HG02571 (cell line): Measurements from ENCODE around the gene ZBTB7C.
A peak's percentile ranks its signal among the peaks of the same experiment; 100 is the strongest.

Experiments
- ATAC-seq: cut with Tn5 transposase; IDR thresholded peaks from one replicate; pipeline ENCODE4 v1.9.1; 2021; ENCODE audit warnings: mild to moderate bottlenecking, moderate library complexity; ENCODE audit not compliant: unreplicated experiment

Gene ZBTB7C

GRCh38 chr18:48418539-48419276 is 9.5 kb upstream of the ZBTB7C start:
- no peak for ATAC-seq

DNA sequence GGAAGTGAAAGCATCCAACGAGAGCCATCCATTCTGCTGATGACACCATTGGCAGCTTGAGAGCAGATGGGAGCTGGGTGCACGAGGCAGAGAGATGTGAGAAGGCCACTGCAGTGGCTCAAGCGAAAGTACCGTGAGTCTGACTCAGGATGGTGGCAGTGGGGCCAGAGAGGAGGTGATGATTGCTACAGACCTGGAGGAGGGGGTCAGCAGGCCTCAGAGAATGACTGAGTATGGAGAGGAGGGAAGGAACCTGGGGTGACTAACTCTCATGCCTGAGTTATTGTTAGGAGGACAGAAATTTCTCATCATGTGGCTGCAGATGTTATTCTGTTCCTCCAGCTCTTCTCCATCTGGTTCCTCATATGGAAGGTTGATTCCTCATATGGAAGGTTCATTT is 8.8 kb upstream of the ZBTB7C start:
- no peak for ATAC-seq

- no peak for ATAC-seq
Observed at GRCh38 chr18:48413342-48413741, 4.2 kb upstream of the ZBTB7C start.

- no peak for ATAC-seq
Observed at GRCh38 chr18:48412339-48412929, 3.3 kb upstream of the ZBTB7C start.

- peak; percentile 96 for ATAC-seq
Observed at GRCh38 chr18:48410095-48410920, 1.1 kb upstream of the ZBTB7C start.

GRCh38 chr18:48409591-48410094 is 460 bp upstream of the ZBTB7C start:
- ATAC-seq, result no peak

DNA sequence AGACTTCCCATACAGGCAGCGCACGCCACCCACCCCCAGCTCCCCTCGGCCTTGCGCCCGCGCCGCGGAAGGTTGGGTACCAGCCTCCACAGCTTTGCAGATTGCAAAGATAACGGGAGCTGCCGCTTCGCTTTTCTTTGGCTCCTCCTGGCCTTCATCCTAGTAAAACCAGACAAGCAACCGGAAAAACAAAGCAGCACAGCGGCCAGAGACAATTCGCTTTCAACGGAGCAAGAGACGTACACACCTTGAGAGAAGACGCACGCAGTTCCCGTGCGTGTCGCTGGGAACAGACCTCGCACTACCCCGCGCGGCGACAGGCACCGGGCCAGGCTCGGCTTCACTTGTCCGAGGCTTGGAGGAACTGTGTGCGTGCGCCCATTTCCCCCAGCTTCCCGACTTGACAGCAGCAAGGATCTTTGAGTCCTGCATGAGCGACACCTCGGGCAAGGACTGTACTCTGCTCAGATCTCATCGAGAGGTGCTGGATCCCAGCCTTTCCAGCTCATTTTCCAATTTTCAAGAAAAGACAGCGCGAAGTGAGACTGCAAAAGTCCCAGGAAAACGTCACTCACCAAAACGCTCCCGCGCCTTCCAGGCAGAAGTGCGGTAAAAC is 964 bp downstream of the ZBTB7C start:
- ATAC-seq, result no peak

GRCh38 chr18:48407358-48407757 is 1.8 kb downstream of the ZBTB7C start:
- ATAC-seq, result no peak

DNA sequence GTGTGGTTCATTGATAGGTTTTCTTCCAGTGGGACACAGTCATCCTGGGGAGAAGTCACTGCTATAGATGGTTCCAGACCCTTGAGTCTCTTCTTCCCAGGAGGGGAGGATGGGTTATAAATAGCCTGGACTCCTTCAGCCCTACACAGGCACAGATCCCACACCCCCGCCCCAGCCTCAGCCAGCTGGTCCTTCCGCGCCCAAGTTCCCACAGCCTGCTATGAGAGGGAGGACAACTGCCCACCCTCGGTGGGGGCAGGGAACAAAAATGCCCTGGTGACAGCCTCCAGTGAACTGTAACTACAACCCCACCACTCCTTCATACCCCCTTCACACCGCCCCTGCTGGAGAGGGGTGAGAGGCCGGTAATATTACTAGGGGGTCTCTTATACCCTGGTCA is 3.2 kb downstream of the ZBTB7C start:
- ATAC-seq, result no peak

- no peak for ATAC-seq
Observed at GRCh38 chr18:48404716-48405507, 4.3 kb downstream of the ZBTB7C start.

DNA sequence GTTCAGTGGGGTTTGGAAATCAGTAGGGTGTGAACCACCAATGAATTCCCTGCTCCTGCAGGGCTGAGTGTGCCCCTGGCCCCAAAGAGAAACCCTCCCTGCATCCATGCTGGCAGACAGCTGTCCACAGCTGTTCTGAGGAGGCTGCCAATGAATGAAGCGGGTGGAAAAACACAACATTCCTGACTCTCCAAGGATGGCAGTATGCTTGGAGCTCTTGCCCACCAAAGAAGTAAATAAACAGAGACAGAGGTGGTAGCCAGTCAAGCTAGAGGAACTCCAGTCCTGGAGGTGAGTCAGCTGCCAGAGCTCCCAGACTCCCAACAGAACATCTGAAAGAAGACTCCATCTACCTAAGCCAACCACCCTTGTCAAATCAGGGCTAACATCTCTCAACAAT is 6.2 kb downstream of the ZBTB7C start:
- ATAC-seq, result no peak

DNA sequence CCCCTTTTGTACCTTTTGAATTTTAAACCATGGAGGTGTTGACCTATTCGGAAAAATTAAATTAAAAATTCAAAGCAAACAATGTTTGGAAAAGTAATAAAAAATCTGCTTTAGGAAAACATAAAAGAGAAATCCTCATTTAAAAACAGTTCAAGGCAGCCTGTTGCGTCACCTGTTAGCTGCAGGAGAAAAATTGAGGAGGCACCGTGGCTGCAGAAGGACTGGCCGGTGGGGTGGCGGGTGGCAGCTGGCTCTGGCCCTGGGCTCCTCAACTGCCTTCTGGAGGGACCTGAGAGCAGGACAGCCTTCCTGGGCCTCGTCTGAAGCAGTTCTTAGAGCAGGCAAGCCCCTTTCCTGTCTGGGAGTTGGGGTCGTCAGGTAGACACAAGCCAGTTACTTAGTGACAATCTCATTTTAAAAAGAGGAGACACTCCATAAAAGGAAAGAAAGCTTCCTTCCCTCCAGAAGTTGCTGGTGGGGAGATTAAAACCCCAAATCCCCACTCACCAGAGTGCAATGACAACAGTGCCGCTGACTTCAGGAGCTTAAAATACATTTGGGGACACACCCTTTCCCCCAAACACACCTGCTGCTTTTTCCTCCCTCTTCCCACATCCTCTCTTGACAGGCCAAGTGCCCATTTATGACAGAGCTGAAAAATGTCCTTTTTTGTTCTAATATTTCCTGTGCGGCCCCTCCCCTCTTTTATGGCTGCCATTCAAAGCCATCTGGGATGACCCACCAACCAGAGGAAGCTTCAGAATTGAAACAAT is 9.7 kb downstream of the ZBTB7C start:
- no peak for ATAC-seq

DNA sequence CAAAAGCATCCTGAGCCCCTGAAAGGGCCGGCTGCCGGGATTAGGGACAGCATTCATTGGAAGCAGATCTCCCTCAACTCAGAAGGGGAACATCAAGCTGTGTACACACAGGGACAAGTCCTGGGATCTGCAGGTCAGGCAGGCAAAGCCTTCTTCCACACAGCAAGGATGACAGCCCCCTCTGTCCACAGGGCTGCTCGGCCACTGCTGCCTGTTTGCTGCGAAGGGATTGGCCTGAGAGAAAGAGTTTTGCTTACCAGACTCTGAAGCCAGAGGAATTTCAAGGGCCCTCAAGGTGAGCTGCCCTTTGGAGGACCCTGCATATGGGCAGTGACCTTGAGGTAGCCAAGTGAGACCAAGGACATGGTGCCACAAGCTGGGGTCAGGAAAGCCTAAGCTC is 11.1 kb downstream of the ZBTB7C start:
- ATAC-seq, result no peak

DNA sequence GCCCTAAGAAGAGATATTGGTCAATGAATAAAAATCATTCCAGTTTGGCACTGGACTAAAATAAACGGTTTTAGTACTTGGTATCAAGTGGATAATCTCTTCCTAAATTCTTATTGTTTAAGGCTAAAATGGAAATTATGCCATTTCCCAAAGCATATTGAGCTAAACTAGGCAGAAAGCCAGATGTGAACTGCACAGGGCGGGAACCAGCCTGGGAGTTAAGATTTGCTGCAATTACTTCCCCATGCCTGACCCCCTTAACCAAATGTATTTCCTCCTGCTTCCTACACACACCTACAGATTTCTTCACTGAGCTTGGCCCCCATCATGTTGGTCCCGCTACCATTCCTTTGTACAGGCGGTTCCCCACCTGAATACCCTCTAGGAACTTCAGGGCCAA is 12.2 kb downstream of the ZBTB7C start:
- ATAC-seq, result no peak

- no peak for ATAC-seq
Observed at GRCh38 chr18:48396561-48396960, 12.6 kb downstream of the ZBTB7C start.

GRCh38 chr18:48395646-48396045 is 13.5 kb downstream of the ZBTB7C start:
- ATAC-seq, result no peak

DNA sequence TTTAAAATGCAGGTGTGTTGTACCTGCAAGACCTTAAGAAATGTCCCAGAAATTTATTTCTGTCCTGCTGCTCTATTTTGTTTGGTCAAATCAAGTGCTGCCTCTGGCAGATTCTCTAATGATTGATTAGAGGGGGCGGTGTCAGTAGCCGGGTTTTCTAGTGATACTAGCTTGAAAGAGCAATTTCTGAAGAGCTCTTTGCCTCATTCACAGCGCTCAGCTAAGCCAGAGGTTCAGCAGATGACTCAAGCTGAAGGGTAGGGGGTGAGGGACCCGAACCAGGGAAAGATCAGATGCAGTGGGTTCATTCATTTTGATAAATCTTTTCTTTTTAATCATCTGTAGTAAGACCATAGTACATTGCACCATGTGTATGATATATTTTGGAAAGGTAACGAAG is 15.0 kb downstream of the ZBTB7C start:
- ATAC-seq, result no peak

GRCh38 chr18:48393776-48394175 is 15.4 kb downstream of the ZBTB7C start:
- no peak for ATAC-seq

GRCh38 chr18:48393170-48393569 is 16.0 kb downstream of the ZBTB7C start:
- no peak for ATAC-seq

GRCh38 chr18:48392268-48392667 is 16.9 kb downstream of the ZBTB7C start:
- ATAC-seq, result no peak
